NCI-H1930 (cell line): ENCODE measurements around the gene MPV17L2.

Source experiments
- DNase-seq, 2 experiments: peaks; one replicate each; lab custom pipeline; 2025; lab: John Stamatoyannopoulos, UW

MPV17L2 gene

DNA sequence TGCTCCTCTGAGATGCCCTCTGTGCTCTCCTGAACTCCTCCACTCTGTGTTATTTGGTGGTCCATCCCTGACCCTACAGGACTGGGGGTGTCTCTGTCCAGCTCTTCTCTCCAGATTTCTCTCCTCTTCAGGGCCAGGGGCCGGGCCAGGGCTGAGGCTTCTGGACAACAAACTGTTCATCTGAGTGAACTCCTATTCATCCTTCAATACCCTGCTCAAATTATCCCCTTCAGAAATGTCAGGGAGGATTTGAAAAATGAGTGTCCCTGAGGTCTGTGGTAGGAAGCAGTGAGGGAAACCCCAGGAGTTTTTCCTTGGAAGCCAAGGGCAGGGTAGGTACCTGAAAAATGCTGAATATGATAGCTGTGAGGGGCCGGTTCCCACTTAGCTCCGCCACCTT is 25.6 kb downstream of the MPV17L2 start:
- DNase-seq: no peak

DNA sequence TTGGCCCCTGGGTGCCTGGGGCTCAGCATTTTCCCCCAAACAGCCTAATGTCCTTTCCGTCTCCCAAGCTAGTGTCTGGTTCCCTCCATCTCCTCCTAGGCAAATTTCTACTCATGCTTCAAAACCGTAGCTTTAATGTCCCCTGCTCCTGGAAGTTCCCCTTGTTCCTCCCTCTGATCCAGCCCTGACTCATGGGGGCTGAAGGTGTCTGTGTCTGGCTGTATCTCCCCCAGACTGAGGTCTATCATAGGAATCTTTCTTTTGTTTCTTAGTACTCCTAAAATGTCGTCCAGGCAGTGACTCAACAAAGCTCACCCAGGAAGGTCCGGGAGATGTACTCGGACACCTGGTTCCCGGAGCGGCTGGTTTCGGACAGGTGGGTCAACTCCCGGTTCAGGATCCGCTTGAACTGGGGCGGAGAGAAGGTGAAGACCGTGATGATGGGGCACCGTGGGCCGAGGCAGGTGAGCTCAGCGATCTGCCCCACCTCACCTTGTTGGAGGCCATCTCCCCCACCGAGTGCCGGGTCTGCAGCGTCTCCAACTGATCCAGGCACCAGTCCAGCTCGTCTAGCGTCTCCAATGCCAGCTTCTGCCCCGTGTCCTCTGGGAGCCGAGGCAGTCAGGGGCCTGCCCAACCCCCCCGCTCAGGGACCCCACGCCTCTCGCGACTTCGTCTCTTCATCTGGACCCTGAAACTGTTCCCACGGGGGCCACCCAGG is 27.1 kb downstream of the MPV17L2 start:
- no peak for DNase-seq

DNA sequence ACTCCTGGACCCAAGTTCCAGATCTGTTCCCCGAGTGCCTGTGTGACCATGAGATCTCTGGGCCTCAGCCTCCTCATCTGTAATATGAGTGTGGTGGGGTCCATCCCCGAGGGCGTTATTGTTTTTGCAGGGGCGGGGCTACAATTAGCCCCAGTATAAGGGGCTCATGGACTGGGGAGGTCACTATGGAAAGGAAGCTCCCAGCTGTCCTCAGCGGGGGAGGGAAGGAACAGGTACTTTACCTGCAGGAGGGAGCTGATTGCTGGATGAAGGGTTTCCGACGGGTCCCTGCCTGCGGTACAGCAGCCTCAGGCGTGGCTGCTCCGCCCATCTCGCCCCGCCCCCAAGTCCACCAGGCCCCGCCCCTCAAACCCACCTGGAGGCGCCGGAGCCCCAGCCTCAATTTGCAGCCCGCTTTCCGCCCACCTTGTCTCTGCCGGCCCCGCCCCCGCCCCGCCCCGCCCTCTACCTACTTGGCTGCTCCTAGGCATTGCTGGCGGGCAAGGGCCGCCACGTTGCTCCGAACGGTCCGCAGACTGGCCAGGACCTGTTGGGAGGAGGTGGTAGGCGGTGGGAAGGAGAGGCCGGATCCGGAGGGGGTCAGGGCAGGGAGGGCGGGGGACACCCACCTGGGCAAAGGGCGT is 27.7 kb downstream of the MPV17L2 start:
- no peak for DNase-seq

DNA sequence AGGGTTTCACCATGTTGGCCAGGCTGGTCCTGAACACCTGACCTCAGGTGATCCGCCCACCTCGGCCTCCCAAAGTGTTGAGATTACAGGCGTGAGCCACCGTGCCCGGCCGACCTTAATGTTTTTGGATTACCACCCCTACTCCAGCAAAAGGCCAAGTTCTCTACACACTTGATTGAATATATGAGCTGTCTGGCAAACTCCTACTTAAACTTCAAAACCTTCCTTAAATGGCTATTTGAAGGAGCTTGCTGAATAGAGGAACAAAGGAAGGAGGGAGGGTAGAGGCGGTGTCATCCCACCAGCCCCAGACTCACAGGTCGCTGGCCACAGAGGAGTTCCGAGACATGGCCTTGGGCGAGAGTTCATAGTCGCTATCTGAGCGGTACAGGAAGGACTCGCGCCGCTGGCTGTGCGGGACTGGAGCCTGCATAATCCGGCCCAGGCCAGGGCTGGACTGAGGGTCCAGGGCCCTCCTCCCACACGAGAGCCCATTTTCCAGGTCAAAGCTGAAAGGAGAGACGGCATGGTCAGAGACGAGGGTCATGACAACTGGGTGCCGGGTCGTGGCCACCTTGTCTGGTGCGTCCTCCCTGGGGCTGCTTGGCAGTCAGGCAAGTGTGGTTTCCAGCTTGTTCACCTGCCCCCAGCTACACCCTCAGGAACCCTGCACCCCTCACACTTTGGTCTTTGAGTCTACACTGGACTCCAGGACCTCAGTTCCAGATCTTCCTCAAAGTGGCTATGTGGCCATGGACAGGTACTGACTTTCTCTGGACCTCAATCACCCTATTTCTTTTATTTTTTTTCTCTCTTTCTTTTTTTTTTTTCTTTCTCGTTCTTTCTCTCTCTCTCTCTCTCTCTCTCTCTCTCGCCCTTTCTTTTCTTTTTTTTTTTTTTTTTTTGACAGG is 29.1 kb downstream of the MPV17L2 start:
- DNase-seq: no peak

DNA sequence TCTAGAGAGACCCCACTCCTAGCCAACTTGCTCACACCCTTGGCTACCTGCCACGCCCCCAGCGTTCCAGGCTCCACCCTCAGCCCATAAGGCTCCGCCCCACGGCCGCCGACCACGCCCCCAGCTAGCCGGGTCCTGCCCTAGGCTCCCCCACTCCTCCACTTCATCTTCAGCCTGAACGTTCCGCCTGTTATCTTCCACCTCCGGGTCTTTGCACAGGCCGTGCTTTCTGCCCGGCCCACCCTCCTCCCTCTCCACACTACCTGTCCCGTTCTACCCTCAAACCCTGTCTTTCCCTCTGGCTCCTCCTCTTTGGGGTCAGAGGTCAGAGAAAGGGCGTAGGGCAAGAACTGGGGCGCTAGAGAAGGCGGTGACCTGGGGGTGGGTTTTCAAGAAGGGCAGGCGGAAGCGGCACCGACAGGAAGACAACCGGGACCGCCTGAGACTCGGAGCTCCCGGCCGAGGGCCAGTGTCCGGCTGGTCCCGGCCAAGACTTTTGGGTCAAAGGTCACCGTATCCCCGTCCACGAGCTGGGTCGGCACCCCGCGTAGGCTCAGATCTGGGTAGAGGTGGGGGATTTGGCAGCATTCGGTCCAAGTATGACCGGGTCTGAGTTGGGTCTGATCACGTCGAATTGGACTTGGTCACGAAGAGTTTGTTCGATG is 31.0 kb downstream of the MPV17L2 start:
- peak in 1 of 2 experiments; percentile 56 for DNase-seq

DNA sequence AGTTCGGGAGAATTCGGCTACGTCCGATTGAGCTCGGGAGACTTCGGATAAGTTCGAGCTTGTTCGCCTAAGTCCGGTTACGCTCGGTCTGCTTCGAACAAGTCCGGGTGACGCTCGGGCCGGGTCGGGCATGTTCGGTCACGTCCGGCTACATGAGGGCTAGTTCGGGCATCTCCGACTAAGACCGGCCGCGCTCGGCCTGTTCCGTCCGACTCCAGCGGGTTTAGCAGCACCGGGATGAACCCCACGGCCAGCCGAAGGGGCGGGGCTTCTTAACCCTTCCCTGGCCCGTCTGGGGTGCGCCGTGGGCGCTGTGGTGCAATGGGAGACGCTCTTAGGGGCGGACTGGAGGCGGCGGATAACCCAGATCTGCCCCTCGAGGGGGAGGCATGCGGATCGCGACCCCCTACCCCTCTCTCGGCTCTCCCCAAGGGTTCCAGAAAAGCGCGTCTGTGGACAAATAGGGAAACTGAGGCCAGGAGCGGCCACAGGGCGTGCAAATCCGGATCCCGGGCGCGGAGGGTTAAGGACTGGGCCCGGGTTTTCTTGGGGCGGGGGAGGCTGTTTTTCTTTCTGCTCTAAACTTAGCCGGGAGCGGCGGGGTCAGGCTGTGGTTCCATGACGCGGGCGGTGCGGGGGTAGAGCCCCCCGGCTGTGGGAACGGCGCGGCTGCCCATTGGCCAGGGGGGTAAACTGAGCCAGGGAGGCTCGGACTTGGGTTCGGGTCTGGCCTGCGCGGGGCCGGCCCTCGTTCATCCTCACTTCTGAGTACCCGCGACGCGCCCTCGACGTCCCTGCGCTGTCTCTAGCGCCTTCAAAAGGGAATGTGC is 31.7 kb downstream of the MPV17L2 start:
- peak; percentile 91 to 96 for DNase-seq

DNA sequence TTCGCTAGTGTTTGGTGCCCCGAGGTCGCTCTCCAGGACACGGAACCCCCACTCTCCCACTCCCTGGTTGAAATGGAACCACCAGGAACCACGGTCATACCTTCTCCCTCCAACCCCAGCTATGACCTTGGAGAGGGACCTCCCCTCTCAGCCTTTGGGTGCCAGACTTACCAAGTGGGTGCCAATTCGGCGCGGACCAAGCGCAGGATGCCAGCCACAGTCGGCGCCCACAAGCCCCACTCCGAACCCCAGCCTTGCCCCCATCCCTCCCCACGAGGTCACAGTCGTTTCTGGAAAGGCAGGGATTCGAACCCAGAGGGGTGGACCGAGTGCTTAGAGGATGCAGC is 32.3 kb downstream of the MPV17L2 start:
- no peak for DNase-seq

DNA sequence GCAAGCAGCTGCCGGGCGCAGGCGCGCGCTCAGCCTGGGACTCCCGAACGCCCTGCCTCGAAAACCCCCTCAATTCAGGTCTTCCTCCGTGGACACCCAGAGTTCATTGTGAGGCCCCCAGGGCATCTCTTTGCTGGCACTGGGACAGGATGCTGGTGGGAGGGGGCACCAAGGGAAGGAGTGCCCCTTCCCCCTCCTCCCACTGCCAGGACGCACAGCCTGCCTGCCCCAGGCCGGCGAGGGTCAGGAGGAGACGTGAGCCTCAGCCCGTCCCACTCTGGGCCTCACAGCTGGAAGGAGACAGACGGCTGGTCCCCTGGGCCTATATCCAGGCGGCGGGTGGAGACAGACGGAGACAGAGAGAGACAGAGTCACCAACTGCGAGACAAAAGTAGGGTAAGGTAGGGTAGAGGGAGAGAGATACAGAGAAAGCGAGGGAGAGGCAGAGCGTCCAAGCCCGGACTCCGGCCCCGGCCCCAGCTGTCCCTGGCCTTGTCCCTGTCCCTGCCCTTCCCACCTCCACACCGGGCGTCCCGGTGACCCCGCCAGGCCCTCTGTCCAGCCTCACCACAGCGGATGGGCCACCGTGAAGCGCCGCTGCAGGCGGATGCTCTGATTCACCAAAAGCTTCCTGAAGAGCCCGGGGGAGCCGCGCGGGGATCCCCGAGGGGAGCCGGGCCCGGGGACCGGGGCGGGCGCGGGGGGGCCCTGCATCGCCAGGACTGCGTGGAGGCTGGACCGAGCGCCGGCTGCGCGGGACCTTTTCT is 32.9 kb downstream of the MPV17L2 start, which contains the start of gene PDE4C:
Gene PDE4C (minus strand): TSS at position 737 of the 767 bp plus-strand sequence. CDS start 23 bp downstream, at position 714.
- no peak for DNase-seq

DNA sequence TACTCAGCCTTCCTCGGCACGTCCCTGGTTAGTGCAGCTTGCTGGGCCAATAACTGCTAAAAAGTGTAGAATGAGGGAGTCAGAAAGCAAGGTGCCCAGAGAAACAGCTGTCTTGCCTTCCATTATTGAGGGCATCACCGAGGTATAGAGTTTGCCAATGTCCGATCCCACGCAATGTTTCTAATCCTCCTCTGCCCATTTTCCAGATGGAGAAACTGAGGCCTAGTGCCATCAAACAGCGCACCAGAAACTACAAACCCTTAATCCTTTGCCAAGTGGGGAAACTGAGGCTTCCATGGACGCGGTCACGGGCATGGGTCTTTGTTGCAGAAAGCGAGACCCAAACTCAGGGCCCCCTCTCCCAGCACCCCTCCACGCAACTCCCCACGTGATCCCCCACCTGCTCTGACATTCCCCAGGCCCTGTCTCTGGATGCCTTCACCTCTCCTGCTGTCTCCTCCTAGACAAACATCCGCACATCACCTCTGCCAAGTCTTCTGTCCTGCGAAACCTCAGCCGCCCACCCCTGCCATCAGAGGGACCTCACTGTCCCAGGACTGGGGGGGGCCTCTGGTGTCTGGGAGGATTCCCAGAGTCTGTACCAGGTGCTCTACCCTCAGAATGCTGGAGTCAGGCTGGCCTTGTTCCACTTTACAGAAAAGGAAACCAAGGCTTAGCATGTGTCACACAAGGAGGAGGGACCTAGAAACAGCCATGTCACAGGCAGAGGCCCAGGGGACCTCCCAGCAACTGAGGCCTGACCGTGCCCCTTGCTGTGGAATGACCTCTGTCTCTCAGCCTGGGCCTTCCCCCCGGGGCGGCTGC is 34.1 kb downstream of the MPV17L2 start:
- no peak for DNase-seq

DNA sequence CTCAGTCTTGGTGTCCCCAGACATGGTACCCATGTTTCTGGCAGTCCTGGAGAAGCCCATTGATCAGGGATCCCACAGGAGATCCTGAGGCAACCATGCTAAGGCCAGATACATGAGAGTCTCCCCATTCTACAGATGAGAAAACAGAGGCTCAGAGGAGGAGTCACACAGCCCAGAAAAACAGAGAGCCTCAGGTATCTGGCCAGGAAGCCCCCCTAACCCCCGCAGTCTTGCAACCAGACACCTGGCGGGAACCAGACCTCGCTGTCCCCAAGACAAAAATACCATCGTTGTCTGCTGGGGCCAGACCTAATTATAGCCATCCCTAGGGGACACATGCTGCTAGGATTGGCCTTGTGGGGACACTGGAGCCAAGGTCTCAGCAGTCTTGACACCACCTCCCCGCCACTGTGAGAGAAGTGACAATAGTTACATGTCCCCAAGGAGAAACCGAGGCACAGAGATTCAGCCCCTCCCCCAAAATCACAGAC is 34.8 kb downstream of the MPV17L2 start:
- DNase-seq: no peak

DNA sequence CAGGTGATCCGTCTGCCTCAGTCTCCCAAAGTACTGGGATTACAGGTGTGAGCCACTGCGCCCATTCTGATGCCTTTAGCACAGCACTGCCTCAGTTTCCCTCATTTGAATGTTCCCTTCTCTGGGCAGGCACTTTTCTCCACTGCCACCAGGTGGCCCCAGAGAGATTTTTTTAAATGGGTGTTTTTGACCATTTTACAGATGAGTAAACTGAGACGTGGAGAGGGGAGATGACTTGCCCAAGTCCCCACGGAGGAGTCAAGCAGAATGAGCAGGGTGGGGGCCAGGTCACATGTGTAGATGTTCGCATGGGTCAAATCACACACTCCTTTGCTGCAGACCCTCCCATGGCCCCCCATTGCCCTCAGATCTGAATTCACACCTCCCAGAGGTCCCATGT is 36.5 kb downstream of the MPV17L2 start:
- DNase-seq: no peak

DNA sequence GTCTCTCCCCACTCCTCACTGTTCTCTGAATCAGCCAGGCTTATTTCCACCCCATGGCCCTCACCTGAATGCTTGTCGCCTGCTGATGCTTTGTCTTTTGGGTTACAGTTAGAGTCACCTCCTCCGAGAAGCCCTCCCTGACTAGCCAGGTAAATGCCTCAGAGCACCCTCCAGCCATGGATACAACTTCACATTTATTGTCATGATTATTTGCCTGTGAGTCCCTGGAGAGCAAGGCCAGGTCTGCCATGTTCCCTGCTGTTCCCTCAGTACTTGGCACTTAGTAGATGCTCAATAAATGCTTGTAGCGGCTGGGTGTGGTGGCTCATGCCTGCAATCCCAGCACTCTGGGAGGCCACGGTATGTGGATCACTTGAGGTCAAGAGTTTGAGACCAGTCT is 36.9 kb downstream of the MPV17L2 start:
- no peak for DNase-seq

DNA sequence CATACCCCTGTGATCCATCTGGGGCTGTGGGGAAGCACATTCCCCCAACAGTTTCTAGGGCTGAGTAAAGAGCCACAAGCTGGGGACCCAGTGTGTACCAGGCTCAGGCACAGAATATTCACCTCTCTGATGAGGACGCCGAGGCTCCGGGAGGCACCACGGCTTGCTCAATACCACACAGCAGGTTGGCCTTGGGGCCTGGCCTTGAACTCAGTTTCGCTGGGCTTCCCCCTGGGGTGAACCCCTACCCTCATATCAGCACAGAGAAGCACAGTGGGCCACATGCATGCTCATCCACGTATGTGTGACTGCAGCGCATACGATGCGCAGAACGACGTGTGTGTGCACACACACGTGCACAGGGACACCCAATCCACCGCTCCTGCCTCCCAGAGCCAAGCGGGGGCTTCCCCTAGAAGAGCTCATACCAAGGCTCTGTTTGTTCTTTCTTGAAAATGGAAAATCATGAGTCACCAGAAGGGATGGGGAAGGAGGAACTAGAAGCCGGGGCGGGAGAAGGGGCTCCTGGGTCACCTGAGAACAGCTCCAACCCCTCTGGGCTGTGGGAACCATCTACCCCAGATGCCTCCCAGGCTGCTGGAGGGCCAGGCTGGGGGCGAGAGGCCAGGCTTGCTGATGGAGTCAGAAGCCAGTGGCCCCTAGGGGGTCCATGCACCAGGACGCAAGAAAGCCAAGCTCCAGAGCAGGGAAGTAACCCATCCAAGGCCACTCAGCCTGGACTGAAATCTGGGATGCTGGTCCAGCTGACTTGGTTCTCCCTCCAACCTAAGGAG is 38.1 kb downstream of the MPV17L2 start:
- DNase-seq: no peak

DNA sequence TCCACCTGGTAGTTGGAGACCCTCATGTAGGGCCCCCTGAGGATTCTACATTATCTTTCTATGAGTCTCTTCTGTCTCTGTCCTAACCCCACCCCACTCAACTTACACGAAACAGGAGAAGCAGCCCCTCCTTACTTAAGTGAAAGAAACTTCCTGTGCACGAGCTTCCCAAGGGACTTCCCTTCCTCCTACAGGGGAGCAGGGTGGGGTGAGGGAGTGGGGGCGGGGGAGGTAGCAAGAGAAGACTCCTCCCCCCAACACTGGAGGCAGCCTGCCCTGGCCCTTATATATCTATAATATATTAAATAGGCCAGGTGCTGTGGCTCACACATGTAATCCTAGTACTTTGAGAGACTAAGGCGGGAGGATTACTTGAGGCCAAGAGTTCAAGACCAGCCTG is 38.8 kb downstream of the MPV17L2 start:
- DNase-seq: no peak

DNA sequence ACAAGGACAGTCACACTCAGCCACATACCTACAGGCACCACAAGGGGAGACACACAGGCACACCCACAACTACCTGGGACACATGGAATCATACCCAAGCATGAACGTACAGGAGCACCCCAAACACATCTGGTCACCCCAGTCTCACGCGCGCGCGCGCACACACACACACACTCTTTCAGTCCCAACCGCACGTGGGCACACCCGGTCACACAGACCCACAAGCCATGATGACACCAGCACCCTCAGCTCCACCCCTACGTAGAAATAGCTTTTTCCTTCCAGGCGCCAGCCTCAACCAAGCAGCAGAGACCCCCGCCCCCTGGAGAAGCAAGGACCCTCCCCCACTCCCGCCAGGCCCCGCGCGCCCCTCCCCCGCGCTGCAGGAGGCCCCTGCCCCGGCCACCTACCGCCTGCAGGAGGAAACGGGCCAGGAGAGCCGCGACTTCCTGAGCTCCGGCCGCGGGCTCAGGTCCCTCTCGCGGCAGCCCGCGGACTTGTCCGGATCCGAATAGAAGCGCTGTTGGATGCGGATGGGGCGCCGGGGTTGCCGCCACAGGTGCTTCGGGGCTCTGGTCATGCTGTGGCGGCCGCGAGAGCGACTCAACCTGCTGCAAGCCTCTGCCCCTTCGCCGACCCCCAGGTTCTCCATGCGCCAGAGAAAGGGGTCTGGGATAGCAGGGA is 39.7 kb downstream of the MPV17L2 start:
- DNase-seq: peak; percentile 55

DNA sequence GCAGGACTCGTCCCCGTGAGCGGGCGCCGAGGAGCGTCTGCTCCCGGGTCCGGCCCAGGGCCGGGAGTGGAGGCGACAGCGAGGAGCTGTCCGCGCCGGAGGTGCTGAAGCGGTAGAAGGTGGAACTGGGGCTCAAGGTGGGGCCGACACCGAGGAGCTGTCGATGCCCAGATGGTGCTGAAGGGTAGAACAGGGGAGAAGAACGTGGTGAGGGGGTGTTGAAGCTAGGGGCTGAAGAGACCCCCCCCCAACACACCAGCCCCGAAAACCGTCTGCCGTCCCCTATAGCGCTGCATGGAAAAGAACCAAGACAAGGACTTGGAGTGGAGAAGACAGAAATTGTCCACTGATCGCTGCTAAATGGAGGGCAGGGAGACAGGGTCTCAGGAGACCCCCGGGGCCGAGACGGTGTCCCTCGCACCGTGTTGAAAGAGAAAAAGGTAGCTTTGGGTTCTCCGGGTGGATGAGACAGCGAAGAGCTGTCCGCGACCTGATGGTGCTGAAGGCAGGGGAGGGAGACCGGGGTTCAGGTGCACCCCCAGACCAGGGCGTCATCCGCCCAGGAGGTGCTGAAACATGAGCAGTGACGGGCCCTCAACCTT is 40.3 kb downstream of the MPV17L2 start:
- DNase-seq: no peak

DNA sequence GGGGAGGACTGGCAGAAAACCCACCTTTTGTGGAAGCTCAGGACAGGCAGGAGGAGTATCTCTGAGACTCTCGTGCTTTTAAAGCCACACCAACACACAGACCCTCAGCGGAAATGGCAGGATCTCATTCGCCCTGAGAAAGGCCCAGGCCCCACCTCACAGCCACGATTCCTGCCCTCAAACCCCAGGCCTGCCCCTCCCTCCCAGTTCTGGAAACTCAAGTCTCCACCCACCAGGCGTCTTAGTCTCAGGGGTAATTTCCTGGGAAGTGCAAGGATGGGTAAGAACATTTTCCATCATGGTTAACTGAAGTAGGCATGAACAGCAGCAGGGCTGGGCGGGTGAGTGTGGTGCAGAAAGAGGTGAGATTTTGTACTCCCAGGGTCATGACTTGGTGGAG is 41.2 kb downstream of the MPV17L2 start:
- no peak for DNase-seq

DNA sequence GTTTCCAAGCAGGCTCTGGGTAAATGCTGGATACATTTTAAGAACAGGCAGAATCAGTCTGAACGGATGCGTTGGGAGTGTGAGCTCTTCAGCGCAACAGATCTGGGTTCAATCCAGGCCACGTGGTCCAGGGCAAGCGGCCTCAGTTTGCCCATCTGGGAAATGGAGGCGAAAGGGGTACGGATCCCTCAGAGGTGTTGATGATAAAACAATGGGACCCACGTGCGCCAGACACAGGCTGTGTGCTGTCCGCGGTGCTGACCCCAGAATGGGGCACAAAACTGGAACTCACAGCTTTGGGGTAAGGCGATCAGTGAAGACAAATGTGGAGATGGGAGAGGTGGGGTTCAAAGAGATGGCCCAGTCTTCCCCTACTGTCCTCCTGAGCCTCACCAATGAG is 46.3 kb downstream of the MPV17L2 start:
- DNase-seq: no peak
